Activated T-helper 1 cell treated with anti-CD3 and anti-CD28 coated beads, Interleukin-12 subunit alpha, Interleukin-12 subunit beta, Interleukin-2, Interleukin-4 antibody, amounts not matched to agents 30 ng/mL and 10 ng/mL and 1 ng/mL, durations not matched to agents 14 hours and 24 hours and 36 hours (primary cell): ENCODE data around the gene SLC39A8. TPM values are rescaled to one million over a fixed set of nuclear protein-coding genes. Genes with fewer than 3 reads are reported as not detected.
"Not testable (repeated sequence)": the region's sequence is repeated elsewhere in the genome, so short reads cannot be mapped to it uniquely, and the experiment has no call there.

Source experiments
- DNase-seq: peaks from one replicate; pipeline ENCODE4 v3.0.0; 2021; ENCODE audit warnings: low spot score
- H3K27ac Mint-ChIP-seq: one replicate; pipeline ENCODE4 v1.8.0; 2021; ENCODE audit warnings: mild to moderate bottlenecking, mixed read lengths
- H3K27me3 Mint-ChIP-seq: one replicate; pipeline ENCODE4 v1.8.0; 2022; ENCODE audit warnings: mild to moderate bottlenecking, moderate library complexity, mixed read lengths; ENCODE audit not compliant: insufficient read depth
- H3K36me3 Mint-ChIP-seq: one replicate; pipeline ENCODE4 v1.8.0; 2021; ENCODE audit warnings: low read depth, mixed read lengths
- H3K4me1 Mint-ChIP-seq: one replicate; pipeline ENCODE4 v1.8.0; 2021; ENCODE audit warnings: low read depth, mixed read lengths
- H3K4me3 Mint-ChIP-seq: one replicate; pipeline ENCODE4 v1.8.0; 2021; ENCODE audit warnings: mild to moderate bottlenecking, moderate library complexity, mixed read lengths
- H3K9me3 Mint-ChIP-seq: one replicate; pipeline ENCODE4 v1.8.0; 2021; ENCODE audit warnings: mixed read lengths
- intact Hi-C: fragments of 100-400 bp; cut with micrococcal nuclease; formaldehyde crosslinking; loops from one replicate; pipeline ENCODE4 v1.15.1; 2024
- total RNA-seq: library from RNA; stranded (reverse); gene quantifications from 2 replicates; pipeline ENCODE4 v1.2.3, GENCODE V29; 2022

The SLC39A8 gene
- total RNA-seq, 1 donor from 2014 or later: 87.8 TPM

- Mint-ChIP-seq H3K4me1 (peaks cover 35% of the 10 kb centered on the region), H3K4me3 (no peak overlapping the region), H3K9me3 (no peaks in the 10 kb centered on the region), H3K27ac (no peak overlapping the region), H3K36me3 (peaks cover 39% of the 10 kb centered on the region), H3K27me3 (no peaks in the 10 kb centered on the region)
- no peak for DNase-seq
- intact Hi-C loops: no loop called here
Observed at GRCh38 chr4:102311407-102311806, 33.9 kb downstream of the SLC39A8 start.

- intact Hi-C loops: no loop called here
- DNase-seq: no peak
- Mint-ChIP-seq H3K9me3 (no peaks in the 10 kb centered on the region), H3K4me3 (no peak overlapping the region), H3K4me1 (peaks cover 28% of the 10 kb centered on the region), H3K27ac (no peak overlapping the region), H3K36me3 (peaks cover 36% of the 10 kb centered on the region), H3K27me3 (no peaks in the 10 kb centered on the region)
Observed at GRCh38 chr4:102308032-102308799, 37.1 kb downstream of the SLC39A8 start.

- DNase-seq: no peak
- Mint-ChIP-seq H3K27me3 (no peaks in the 10 kb centered on the region), H3K27ac (no peak overlapping the region), H3K36me3 (peaks cover 39% of the 10 kb centered on the region), H3K9me3 (no peaks in the 10 kb centered on the region), H3K4me1 (peaks cover 22% of the 10 kb centered on the region), H3K4me3 (no peak overlapping the region)
- intact Hi-C loops: no loop called here
Observed at GRCh38 chr4:102305666-102306065, 39.6 kb downstream of the SLC39A8 start.

- no peak overlapping the region for H3K27ac Mint-ChIP-seq
- peaks cover 35% of the 10 kb centered on the region for H3K36me3 Mint-ChIP-seq
- intact Hi-C loops: no loop called here
- no peak for DNase-seq
- no peaks in the 10 kb centered on the region for H3K27me3 Mint-ChIP-seq
- no peak overlapping the region for H3K4me3 Mint-ChIP-seq
- peaks cover 9% of the 10 kb centered on the region for H3K4me1 Mint-ChIP-seq
- H3K9me3 Mint-ChIP-seq: no peaks in the 10 kb centered on the region
Observed at GRCh38 chr4:102302762-102303161, 42.5 kb downstream of the SLC39A8 start.

GRCh38 chr4:102301167-102301566 lies 44.1 kb downstream of the SLC39A8 start:
- no peaks in the 10 kb centered on the region for H3K9me3 Mint-ChIP-seq
- H3K36me3 Mint-ChIP-seq: peaks cover 42% of the 10 kb centered on the region
- peaks cover 7% of the 10 kb centered on the region for H3K4me1 Mint-ChIP-seq
- H3K4me3 Mint-ChIP-seq: no peak overlapping the region
- H3K27ac Mint-ChIP-seq: no peak overlapping the region
- no peaks in the 10 kb centered on the region for H3K27me3 Mint-ChIP-seq
- no peak for DNase-seq
- intact Hi-C loops: no loop called here

GRCh38 chr4:102299354-102300107 lies 45.8 kb downstream of the SLC39A8 start:
- no peak overlapping the region for H3K27ac Mint-ChIP-seq

GRCh38 chr4:102298716-102299115 lies 46.6 kb downstream of the SLC39A8 start:
- no peak overlapping the region for H3K27ac Mint-ChIP-seq
- H3K4me1 Mint-ChIP-seq: peaks cover 7% of the 10 kb centered on the region
- peaks cover 41% of the 10 kb centered on the region for H3K36me3 Mint-ChIP-seq

More at GRCh38 chr4:102299354-102300107, 45.8 kb downstream of the SLC39A8 start:
- intact Hi-C loops: loop anchor here (1.0 kb wide), 1 partner anchor 42 kb away; no protein-coding TSS in a partner anchor
- Mint-ChIP-seq H3K4me1 (peaks cover 7% of the 10 kb centered on the region), H3K36me3 (peaks cover 43% of the 10 kb centered on the region), H3K9me3 (no peaks in the 10 kb centered on the region), H3K4me3 (no peak overlapping the region), H3K27me3 (no peaks in the 10 kb centered on the region)
- DNase-seq: peak; percentile 7

GRCh38 chr4:102295153-102295862 lies 50.0 kb downstream of the SLC39A8 start:
- intact Hi-C loops: no loop called here
- H3K27me3 Mint-ChIP-seq: no peaks in the 10 kb centered on the region
- H3K9me3 Mint-ChIP-seq: no peaks in the 10 kb centered on the region
- H3K4me3 Mint-ChIP-seq: no peak overlapping the region
- peaks cover 48% of the 10 kb centered on the region for H3K36me3 Mint-ChIP-seq
- DNase-seq: no peak
- no peak overlapping the region for H3K27ac Mint-ChIP-seq
- H3K4me1 Mint-ChIP-seq: peaks cover 7% of the 10 kb centered on the region

More at GRCh38 chr4:102298716-102299115, 46.6 kb downstream of the SLC39A8 start:
- H3K9me3 Mint-ChIP-seq: no peaks in the 10 kb centered on the region
- no peaks in the 10 kb centered on the region for H3K27me3 Mint-ChIP-seq
- no peak overlapping the region for H3K4me3 Mint-ChIP-seq
- no peak for DNase-seq
- intact Hi-C loops: loop anchor here (1.0 kb wide), 1 partner anchor 41 kb away; no protein-coding TSS in a partner anchor

- Mint-ChIP-seq H3K27me3 (no peaks in the 10 kb centered on the region), H3K9me3 (no peaks in the 10 kb centered on the region), H3K36me3 (peaks cover 39% of the 10 kb centered on the region), H3K4me3 (no peak overlapping the region), H3K27ac (no peak overlapping the region), H3K4me1 (no peaks in the 10 kb centered on the region)
- no peak for DNase-seq
- intact Hi-C loops: no loop called here
Observed at GRCh38 chr4:102288497-102288896, 56.8 kb downstream of the SLC39A8 start.

GRCh38 chr4:102285831-102286230 lies 59.5 kb downstream of the SLC39A8 start:
- Mint-ChIP-seq H3K27ac (no peak overlapping the region), H3K27me3 (no peaks in the 10 kb centered on the region), H3K36me3 (peaks cover 39% of the 10 kb centered on the region), H3K4me1 (peaks cover 6% of the 10 kb centered on the region), H3K9me3 (no peaks in the 10 kb centered on the region), H3K4me3 (no peak overlapping the region)
- intact Hi-C loops: no loop called here
- DNase-seq: no peak

- Mint-ChIP-seq H3K4me3 (no peak overlapping the region), H3K9me3 (peaks cover 5% of the 10 kb centered on the region), H3K4me1 (peaks cover 6% of the 10 kb centered on the region), H3K36me3 (peaks cover 44% of the 10 kb centered on the region), H3K27ac (no peak overlapping the region), H3K27me3 (no peaks in the 10 kb centered on the region)
- DNase-seq: no peak
- intact Hi-C loops: no loop called here
Observed at GRCh38 chr4:102281171-102281839, 64.0 kb downstream of the SLC39A8 start.

GRCh38 chr4:102273317-102273716 lies 72.0 kb downstream of the SLC39A8 start:
- H3K36me3 Mint-ChIP-seq: peaks cover 39% of the 10 kb centered on the region
- DNase-seq: not testable (repeated sequence)

More at GRCh38 chr4:102273317-102273716, 72.0 kb downstream of the SLC39A8 start:
- intact Hi-C loops, H3K4me3 Mint-ChIP-seq, H3K9me3 Mint-ChIP-seq, H3K4me1 Mint-ChIP-seq, H3K27me3 Mint-ChIP-seq, H3K27ac Mint-ChIP-seq: not testable (repeated sequence)
